Natural killer cell (primary cell): ENCODE measurements around the gene UXS1. TPM values are rescaled to one million over a fixed set of nuclear protein-coding genes. Genes with fewer than 3 reads are reported as not detected.
A peak's percentile ranks its signal among the peaks of the same experiment; 100 is the strongest.

Experiments
- ATAC-seq, 3 donors: fragments of 150-1000 bp in 2 of 3; fragments of 200-7000 bp in 1 of 3; cut with Tn5 transposase; 1 replicate in 1 of 3; 2 replicates in 2 of 3; pipeline ENCODE4 v1.10.0; 2021; ENCODE audit warnings: mild to moderate bottlenecking in 2 of 3, moderate library complexity in 2 of 3
- DNase-seq, 2 donors: peaks; one replicate each; pipeline versions ENCODE4 v3.0.0 to v3.0.0-alpha.2; 2013 to 2021; ENCODE audit warnings: mixed read lengths in 1 of 2
- H3K27ac ChIP-seq: one replicate; pipeline ENCODE4 v1.5.1; 2013; ENCODE audit warnings: mild to moderate bottlenecking, low read length
- H3K27me3 ChIP-seq: one replicate; pipeline ENCODE4 v1.6.1; 2013; ENCODE audit warnings: low read length; ENCODE audit not compliant: control insufficient read depth, insufficient read depth
- H3K36me3 ChIP-seq: one replicate; pipeline ENCODE4 v1.6.1; 2013; ENCODE audit warnings: low read length; ENCODE audit not compliant: control insufficient read depth, insufficient read depth
- H3K4me1 ChIP-seq: one replicate; pipeline ENCODE4 v1.6.1; 2013; ENCODE audit warnings: low read length; ENCODE audit not compliant: control insufficient read depth, insufficient read depth
- H3K4me3 ChIP-seq: one replicate; pipeline ENCODE4 v1.5.1; 2013; ENCODE audit warnings: low read length
- H3K9me3 ChIP-seq: one replicate; pipeline ENCODE4 v1.6.1; 2013; ENCODE audit warnings: low read length; ENCODE audit not compliant: control insufficient read depth, insufficient read depth
- H3K27ac Mint-ChIP-seq, 2 donors: one replicate each; pipeline ENCODE4 v1.8.0; 2022; ENCODE audit warnings: mild to moderate bottlenecking in 2 of 2, mixed read lengths in 2 of 2, moderate library complexity in 1 of 2
- H3K27me3 Mint-ChIP-seq, 2 donors: one replicate each; pipeline ENCODE4 v1.8.0; 2022; ENCODE audit warnings: low read depth in 2 of 2, mixed read lengths in 2 of 2
- H3K36me3 Mint-ChIP-seq: one replicate; pipeline ENCODE4 v1.8.0; 2022; ENCODE audit warnings: mixed read lengths
- H3K4me1 Mint-ChIP-seq, 2 donors: one replicate each; pipeline ENCODE4 v1.8.0; 2022; ENCODE audit warnings: mixed read lengths in 2 of 2
- H3K4me3 Mint-ChIP-seq: one replicate; pipeline ENCODE4 v1.8.0; 2022; ENCODE audit warnings: mild to moderate bottlenecking, moderate library complexity, mixed read lengths
- H3K9me3 Mint-ChIP-seq, 2 donors: one replicate each; pipeline ENCODE4 v1.8.0; 2022; ENCODE audit warnings: mixed read lengths in 2 of 2
- WGBS: methylation state at CpG from one replicate; pipeline ENCODE4 v1.1.7; 2013; ENCODE audit warnings: missing lambda C conversion rate; ENCODE audit not compliant: insufficient coverage; 5-methylcytosine and 5-hydroxymethylcytosine counted together
- intact Hi-C: fragments of 100-400 bp; cut with micrococcal nuclease; formaldehyde crosslinking; loops from one replicate; pipeline ENCODE4 v1.14.2; 2022
- total RNA-seq, 4 donors: library from RNA; stranded (reverse); fragments of 120-200 nt in 1 of 4; gene quantifications; one replicate each; pipeline versions ENCODE4 v1.2.3 to v1.2.4, GENCODE V29; 2013 to 2022
- TF ChIP-seq, protein P1 (sequence below): fragments of 200-600 bp; IDR thresholded peaks from one replicate; pipeline ENCODE4 v1.8.0; 2022; ENCODE audit warnings: antibody characterized with exemption

The UXS1 gene
- total RNA-seq, 3 donors from 2014 or later (not counting 1 experiment from before 2014, with no cell fraction given) = 36.3 to 60.4 (median 37.5) TPM

- no peak for ATAC-seq
- DNase-seq = peak in 1 of 2 donors; percentile 38
- H3K4me3 Mint-ChIP-seq = no peak overlapping the region
- Histone ChIP-seq H3K9me3 (no peaks in the 10 kb centered on the region), H3K27ac (no peak overlapping the region), H3K4me3 (no peak overlapping the region), H3K4me1 (no peaks in the 10 kb centered on the region), H3K36me3 (no peaks in the 10 kb centered on the region), H3K27me3 (no peaks in the 10 kb centered on the region)
- intact Hi-C loops = no loop called here
- H3K27me3 Mint-ChIP-seq = peaks cover 0 to 13% of the 10 kb centered on the region in 2 donors
- H3K9me3 Mint-ChIP-seq = no peaks in the 10 kb centered on the region
- H3K27ac Mint-ChIP-seq = no peak overlapping the region
- WGBS = 42% methylated on average over 3 of the region's 5 CpGs
- TF ChIP-seq, protein P1, sequence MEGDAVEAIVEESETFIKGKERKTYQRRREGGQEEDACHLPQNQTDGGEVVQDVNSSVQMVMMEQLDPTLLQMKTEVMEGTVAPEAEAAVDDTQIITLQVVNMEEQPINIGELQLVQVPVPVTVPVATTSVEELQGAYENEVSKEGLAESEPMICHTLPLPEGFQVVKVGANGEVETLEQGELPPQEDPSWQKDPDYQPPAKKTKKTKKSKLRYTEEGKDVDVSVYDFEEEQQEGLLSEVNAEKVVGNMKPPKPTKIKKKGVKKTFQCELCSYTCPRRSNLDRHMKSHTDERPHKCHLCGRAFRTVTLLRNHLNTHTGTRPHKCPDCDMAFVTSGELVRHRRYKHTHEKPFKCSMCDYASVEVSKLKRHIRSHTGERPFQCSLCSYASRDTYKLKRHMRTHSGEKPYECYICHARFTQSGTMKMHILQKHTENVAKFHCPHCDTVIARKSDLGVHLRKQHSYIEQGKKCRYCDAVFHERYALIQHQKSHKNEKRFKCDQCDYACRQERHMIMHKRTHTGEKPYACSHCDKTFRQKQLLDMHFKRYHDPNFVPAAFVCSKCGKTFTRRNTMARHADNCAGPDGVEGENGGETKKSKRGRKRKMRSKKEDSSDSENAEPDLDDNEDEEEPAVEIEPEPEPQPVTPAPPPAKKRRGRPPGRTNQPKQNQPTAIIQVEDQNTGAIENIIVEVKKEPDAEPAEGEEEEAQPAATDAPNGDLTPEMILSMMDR = no peak
- H3K4me1 Mint-ChIP-seq = no peaks in the 10 kb centered on the region
- no peaks in the 10 kb centered on the region for H3K36me3 Mint-ChIP-seq
Measured at GRCh38 chr2:106078096-106078495, 116.0 kb downstream of the UXS1 start.

DNA sequence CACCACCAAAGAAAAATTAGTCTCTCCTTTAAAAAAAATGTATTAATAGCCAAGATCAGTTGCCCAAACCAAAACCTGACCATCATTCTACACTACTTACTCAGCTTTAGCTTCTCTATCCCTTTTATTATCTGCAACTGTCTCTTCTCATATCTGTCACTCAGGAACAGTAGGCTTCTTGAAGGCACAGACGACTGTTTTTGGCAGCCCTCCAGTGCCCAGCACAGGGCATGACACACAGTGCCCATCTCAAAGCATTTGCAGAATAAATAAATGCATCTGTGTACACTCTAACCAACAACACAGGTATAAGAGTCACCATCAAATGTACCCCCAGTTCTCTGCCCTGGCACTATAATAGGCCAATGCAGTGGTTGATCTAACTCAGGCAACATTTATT is 117.2 kb downstream of the UXS1 start:
- no peak overlapping the region for H3K27ac Mint-ChIP-seq

DNA sequence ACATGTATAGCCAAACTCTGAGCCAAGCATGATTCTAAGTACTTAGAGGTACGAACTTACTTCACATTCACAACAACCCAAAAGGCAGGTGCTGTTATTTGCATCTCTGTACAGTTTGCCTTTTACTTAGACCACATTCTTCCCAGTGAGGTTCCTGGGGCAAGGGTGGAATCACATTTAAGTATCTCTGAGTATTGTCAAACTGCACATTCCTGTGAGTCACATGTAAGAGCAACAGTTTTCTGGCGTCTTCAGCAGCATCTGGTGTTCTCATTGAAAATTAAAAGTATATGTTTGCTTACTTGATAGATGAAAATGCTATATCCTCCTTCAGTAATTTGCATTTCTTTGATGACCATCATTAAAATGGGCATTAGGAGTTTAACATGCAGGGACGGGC is 119.1 kb downstream of the UXS1 start:
- Mint-ChIP-seq H3K27ac (no peak overlapping the region), H3K36me3 (no peaks in the 10 kb centered on the region), H3K4me3 (no peak overlapping the region), H3K9me3 (no peaks in the 10 kb centered on the region), H3K27me3 (peaks cover 0 to under 1% of the 10 kb centered on the region in 2 donors), H3K4me1 (no peaks in the 10 kb centered on the region)
- no peaks in the 10 kb centered on the region for H3K4me1 ChIP-seq
- ATAC-seq = no peak
- H3K27ac ChIP-seq = no peak overlapping the region
- H3K9me3 ChIP-seq = no peaks in the 10 kb centered on the region
- intact Hi-C loops = no loop called here
- H3K36me3 ChIP-seq = no peaks in the 10 kb centered on the region
- H3K4me3 ChIP-seq = no peak overlapping the region
- H3K27me3 ChIP-seq = no peaks in the 10 kb centered on the region
- DNase-seq = no peak
- TF ChIP-seq, protein P1 = no peak
- 84% methylated on average over 3 of the region's 3 CpGs for WGBS

More for the DNA sequence above, 117.2 kb downstream of the UXS1 start:
- Histone ChIP-seq H3K9me3 (no peaks in the 10 kb centered on the region), H3K27me3 (no peaks in the 10 kb centered on the region), H3K36me3 (no peaks in the 10 kb centered on the region), H3K4me1 (no peaks in the 10 kb centered on the region), H3K4me3 (no peak overlapping the region), H3K27ac (no peak overlapping the region)
- peak in 1 of 2 donors; percentile 27 for DNase-seq
- 77% methylated on average over 1 of the region's 1 CpG for WGBS
- Mint-ChIP-seq H3K4me1 (no peaks in the 10 kb centered on the region), H3K9me3 (no peaks in the 10 kb centered on the region), H3K27me3 (peaks cover 0 to 1% of the 10 kb centered on the region in 2 donors), H3K36me3 (no peaks in the 10 kb centered on the region), H3K4me3 (no peak overlapping the region)
- no peak for ATAC-seq
- TF ChIP-seq, protein P1 = no peak
- intact Hi-C loops = no loop called here

GRCh38 chr2:106073678-106074406 is 120.3 kb downstream of the UXS1 start:
- H3K9me3 ChIP-seq = no peaks in the 10 kb centered on the region
- intact Hi-C loops = no loop called here
- Mint-ChIP-seq H3K9me3 (no peaks in the 10 kb centered on the region), H3K4me1 (no peaks in the 10 kb centered on the region), H3K4me3 (no peak overlapping the region), H3K36me3 (no peaks in the 10 kb centered on the region), H3K27me3 (peaks cover 5 to 13% of the 10 kb centered on the region in 2 donors), H3K27ac (no peak overlapping the region)
- no peak overlapping the region for H3K27ac ChIP-seq
- H3K4me3 ChIP-seq = no peak overlapping the region
- no peaks in the 10 kb centered on the region for H3K27me3 ChIP-seq
- 86% methylated on average over 16 of the region's 17 CpGs for WGBS
- H3K36me3 ChIP-seq = no peaks in the 10 kb centered on the region
- no peak for ATAC-seq
- TF ChIP-seq, protein P1 = no peak
- H3K4me1 ChIP-seq = no peaks in the 10 kb centered on the region
- no peak for DNase-seq
